Measurements from ENCODE around the gene DPH6.

GRCh38 chr15:35466476-35466875, 79.5 kb downstream of the DPH6 start:
- no peak for TF ChIP-seq POLR2AphosphoS5 (IDR thresholded peaks at IDR 0.05)
- TF ChIP-seq CTCF (IDR thresholded peaks at IDR 0.05): no peak
- no peak for TF ChIP-seq POLR2A (IDR thresholded peaks at IDR 0.05)
